HS-5 (cell line): ENCODE data around the gene EFNA5.

Experiments
- DNase-seq: peaks from one replicate; pipeline ENCODE4 v3.0.0-alpha.2; 2012; ENCODE audit warnings: low read depth

Gene EFNA5

DNA sequence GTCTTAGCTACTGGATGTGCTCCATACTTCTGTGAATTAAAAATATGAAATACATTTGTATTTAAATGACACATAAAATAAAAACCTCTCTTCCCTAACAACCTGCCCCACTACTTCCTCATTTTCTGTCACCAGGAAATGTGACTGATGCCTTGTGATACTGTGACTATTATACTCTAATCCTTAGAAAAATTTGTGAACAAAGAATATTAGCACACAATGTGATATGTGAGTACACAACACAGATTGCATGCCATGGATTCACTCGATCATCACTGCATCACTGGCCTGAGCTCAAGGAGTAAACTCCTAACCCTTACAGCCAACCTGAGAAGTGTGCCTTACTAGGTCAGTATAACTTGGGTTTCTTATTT is 281.0 kb downstream of the EFNA5 start:
- DNase-seq: no peak

GRCh38 chr5:107389130-107389774 is 281.5 kb downstream of the EFNA5 start:
- DNase-seq: peak; percentile 52

DNA sequence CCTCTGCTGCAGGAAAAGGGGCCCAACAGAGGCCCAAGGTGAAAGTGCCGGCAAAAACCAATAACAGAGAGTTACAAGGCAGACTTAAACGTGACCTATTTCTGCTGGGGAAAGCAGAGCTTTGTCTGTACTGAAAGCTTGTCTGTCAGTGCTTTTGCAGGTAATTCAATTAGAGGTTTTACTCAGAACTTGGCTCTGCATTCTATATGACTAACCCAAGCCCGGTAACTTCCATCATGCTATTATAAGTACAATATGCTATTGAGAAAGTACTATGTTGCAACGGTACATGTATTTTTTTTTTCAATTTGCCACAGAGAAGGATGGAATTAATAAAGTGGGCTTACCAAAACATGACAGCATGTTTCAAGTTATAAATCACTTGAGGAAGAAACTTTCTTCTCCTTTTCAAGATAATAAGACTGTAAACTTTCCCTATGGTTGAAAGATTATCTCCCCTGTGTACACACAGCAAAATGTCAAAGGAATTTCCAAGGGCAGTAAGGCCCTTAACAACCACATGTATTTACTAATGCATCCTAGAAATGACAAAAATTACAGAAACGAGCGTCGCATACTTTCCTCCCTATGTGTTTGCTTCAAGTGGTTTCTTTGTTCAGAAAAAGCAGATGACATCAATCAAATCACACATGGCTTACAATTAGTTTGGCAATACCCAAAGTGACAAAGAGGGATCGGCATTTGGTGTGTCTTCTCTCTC is 282.4 kb downstream of the EFNA5 start:
- peak; percentile 92 for DNase-seq

DNA sequence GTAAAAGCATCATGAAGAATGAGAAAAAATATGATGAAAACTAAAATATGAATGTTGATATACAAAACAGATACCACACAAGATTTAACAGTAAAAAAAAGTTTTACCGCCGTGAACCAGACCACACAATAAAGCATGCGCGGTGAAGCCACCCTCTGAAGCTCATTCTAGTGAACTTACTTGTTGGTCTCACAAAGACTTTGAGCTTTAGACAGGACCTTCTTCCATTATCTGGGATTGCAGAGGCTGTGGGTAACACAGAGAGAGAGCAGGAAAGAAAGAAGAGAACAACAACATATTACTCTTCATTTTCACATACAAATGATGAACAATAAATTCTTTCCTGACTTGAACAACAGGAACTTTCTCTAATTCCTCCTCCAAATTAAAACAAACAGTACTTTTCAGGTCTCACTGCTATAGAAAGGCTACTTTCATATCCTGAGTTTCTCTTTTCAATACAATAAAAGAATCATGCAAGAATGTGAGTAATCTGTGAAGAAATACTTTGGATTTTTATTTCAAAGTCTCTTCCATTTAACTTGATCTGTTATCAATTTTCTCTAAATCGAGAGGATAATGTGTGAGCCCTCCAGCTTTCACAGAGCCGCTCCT is 283.1 kb downstream of the EFNA5 start:
- DNase-seq: no peak

DNA sequence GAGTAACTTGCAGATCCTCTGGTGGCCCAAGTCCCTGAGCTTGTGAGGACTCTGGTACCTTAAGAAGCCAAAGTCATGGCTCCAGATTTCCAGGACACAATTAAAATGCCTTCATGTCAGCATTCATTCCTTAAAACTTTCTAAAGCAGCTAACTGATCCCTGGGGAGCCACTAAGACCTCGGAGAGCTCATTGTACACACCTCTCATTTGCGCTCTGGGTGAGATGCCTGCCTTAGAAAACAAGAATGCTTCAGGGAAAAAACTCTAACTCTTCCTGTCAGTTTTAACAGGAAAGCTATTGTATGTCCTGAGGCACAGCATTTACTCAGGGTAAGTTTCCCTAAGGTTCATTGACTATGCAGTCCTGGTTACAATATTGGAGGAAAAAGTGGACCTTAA is 285.0 kb downstream of the EFNA5 start:
- no peak for DNase-seq

- no peak for DNase-seq
Observed at GRCh38 chr5:107384256-107384655, 286.5 kb downstream of the EFNA5 start.

DNA sequence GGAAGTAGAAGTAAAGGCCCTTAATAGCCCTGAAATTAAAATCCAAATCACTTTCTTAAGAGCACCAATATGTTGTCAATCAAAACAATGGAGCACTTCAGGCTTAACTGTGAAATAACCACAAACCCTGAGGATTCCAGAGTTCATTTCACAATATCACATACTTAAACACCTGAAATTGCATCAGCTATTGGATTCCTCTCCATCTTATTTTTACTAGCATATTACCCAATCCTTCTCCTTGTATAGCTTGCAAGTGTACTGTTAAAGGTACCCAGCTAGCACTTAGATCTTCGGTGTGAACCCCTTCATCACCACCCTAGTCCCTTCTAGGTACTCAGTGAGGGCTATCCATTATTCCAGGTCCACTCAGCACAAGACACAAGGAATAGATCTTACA is 287.3 kb downstream of the EFNA5 start:
- DNase-seq: no peak

DNA sequence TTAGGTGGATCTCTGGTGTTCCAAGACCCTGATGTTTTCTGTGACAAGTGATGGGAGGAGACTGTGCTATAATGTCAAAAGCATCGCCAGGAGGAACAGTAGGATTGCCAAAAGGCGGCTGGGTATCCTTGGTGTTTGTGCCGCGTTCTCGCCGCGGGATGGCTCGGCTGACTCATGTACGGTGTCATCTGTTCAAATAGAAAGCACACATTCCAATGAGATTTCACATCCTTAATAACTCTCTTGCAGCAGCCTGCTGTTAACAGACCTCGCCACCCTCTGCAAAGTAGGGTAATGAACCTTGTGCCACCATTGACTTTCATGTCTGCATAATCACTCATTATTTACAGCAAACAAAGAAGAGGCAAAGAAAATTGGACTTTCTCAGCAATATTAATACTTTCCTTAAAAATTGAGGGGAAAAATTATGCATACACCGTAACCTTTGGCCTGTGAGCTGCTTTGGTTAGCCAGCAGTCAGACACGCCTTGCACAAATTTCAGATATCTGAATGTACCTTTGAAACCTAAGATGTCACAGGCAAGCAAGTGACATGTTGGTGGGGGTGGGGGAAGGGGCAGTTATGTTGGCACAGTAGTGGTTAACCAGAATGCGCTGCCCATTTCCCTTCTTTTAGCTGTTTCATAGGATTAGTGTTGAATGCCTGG is 289.4 kb downstream of the EFNA5 start:
- DNase-seq: peak; percentile 82

DNA sequence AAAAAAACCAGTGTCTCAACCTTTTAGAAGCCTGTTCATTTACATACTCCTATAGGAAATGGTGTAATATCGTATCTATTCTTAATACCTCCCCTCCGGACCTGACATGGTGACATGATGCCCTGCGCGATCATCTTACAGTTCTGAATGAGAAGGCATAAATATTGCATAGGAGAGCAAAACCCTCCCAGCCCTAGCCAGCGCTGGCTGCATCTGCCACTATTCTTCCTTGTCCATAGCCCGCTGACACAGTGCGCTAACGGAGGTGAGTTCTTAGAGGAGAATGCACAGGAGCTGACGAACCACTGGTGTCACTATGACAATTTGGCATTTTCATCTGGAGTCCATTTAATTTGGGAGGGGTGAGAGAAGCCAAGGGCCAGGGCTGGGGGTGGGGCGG is 290.1 kb downstream of the EFNA5 start:
- no peak for DNase-seq

DNA sequence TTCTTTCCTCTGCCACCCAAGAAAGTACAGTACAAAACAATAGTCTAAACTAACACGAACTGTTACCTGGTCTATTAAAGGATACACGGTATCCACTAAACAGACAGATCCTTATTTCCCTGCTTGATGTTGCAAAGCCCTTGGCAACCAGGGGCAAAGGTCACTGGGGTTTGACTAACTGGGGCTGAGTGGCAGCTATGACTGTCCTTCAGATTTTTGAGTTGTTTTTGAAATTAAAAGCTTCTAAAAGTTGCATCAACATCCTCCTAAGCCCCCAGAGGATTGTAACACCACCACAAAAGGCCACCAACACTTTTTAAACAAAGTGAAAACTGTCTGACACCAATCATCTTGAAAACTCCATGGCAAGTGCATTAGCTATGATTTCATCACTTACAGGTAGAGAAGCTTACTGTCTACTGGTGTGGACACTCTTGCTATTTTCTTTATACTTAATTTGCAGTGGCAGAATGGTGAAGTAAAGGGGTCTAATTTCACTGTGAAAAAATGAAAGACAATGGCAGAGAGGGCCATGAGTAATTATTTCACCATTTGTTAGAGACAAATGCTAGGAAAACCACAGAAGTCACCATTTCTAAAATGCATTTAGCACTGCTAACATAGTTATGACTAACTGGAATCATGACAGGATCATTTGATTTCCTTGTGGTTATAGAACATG is 292.4 kb downstream of the EFNA5 start:
- peak; percentile 34 for DNase-seq

GRCh38 chr5:107377277-107377609 is 293.5 kb downstream of the EFNA5 start:
- no peak for DNase-seq

DNA sequence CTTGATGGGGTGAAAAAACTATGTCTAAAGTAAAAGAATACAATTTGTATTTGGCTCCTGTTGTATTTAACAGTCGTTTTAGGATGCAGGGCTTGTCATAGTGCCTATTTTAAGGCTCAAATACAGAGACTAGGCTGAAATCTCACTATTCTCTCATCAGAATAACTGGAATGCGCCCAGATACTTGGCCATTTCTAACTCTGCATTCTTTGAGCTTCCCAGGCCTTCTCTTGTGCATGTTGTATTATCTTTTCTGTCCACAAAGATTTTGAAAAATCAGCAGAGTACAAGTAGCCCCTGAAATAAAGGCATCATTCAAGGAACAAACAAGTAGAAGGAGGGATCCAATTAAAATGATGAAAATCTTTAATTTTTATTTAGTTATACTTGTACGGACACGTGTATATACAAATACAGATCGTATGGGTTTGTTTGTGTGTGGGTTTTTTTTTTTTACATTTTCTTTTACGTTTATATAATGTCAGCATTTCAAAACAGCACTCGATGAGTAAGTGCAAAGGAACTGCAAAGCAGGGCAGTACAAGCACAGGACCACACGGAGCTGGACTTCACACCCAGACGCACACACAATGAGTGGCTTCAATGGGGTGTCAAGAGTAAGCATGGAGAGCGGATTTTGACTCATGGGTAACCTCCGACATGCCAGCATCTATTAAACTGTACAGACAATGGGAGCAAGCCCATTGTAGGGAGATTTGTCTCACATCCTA is 294.0 kb downstream of the EFNA5 start:
- no peak for DNase-seq

DNA sequence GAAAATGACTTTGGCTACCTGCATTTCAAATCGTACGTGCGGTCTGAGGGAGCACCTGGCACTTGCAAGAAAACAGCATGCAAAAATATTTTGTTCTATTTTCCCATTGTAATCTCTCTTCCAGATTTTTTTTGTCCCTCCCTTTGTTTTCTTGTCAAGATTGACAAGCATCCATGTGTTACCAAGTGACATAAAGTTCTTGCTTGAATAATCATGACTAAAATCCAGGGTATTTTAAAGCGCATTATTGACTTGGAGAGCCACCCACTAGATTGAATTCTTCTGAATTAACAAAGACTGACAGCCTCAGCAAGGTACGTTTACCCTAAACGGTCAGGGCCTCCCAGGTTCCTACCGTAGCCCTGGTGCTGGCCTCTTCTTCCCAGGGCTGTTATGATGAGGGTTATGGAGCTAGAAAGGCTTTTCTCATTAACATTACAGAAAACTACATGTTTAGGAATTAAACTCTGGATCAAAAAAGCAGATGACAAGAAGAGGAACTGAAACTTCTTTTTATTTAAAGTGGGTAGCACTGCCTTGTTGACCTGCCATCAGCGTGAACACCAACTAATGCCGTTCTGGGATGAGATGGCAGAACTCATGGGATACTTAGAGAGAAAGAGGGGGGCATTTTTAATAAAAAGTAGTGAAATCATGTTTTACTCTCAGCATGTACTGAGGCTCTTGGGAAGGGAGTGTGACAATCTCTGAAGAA is 297.0 kb downstream of the EFNA5 start:
- no peak for DNase-seq

- no peak for DNase-seq
Observed at GRCh38 chr5:107372723-107373450, 297.9 kb downstream of the EFNA5 start.

DNA sequence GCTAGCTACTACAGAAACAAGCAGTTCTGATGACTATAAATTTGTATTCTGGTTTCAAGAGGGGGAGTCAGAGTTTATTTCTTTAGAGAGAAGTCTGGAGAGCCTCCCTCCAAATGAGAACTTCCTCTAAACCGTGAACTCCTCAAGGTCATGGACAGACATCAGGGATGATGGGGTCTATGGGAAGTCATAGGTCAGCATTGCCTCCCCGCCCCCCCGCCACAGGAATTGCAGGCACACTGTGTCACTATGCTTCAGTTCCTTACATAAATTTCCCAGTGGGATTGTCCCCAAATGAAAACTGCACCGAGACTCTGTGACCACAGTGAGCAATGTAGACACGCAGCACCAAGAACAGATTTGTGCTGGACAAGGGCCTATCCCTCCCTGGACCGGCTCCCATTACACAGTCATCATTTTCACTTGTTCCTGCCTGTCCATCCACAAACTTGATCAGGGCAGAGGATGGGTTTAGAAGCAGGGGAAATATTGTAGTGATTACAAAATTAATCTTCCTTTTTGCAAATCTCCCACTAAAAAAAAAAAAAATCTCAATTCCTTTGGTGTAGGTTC is 300.3 kb downstream of the EFNA5 start:
- DNase-seq: no peak

- DNase-seq: no peak
Observed at GRCh38 chr5:107369622-107370021, 301.1 kb downstream of the EFNA5 start.

DNA sequence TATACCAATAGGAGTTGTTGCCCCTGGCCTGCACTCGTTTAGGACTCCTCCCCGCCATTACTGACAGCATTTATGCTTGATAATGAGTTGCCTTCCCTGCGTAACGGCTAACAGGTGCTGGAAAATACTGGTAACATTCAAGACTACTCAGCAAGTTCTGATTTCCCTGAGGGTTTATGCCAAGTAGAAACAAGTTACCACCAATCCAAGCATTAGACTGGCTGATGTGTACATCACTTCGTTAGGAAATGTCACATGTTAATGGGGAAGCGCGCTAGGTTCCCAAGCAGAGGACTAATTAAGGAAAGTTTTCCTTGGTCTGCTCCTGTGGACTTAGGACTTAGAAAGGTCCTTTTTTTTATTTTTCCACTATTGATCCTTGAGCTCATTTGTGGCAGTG is 302.1 kb downstream of the EFNA5 start:
- no peak for DNase-seq

- DNase-seq: no peak
Observed at GRCh38 chr5:107367939-107368338, 302.8 kb downstream of the EFNA5 start.

- no peak for DNase-seq
Observed at GRCh38 chr5:107367480-107367879, 303.3 kb downstream of the EFNA5 start.
